GM23338 (cell line): Measurements from ENCODE around the gene SOX2. TPM values are rescaled to one million over a fixed set of nuclear protein-coding genes. Genes with fewer than 3 reads are reported as not detected.

Experiments
- ATAC-seq: fragments of 200-7000 bp; cut with Tn5 transposase; 3 replicates; pipeline ENCODE4 v1.9.1; 2020
- DNase-seq: peaks from one replicate; pipeline ENCODE4 v3.0.0-alpha.2; 2015; ENCODE audit warnings: low spot score
- H2AFZ ChIP-seq: fragments of 200-600 bp; sonication (generic); 2 replicates; pipeline ENCODE4 v1.8.0; 2016; ENCODE audit warnings: antibody characterized with exemption, mild to moderate bottlenecking, moderate library complexity
- H3F3A ChIP-seq: fragments of 200-600 bp; sonication (generic); replicated peaks from 2 replicates; pipeline ENCODE4 v1.8.0; 2017; ENCODE audit warnings: antibody characterized with exemption, mixed run types, low read depth
- H3K27ac ChIP-seq: fragments of 200-600 bp; sonication (generic); 2 replicates; pipeline ENCODE4 v1.6.1; 2016; ENCODE audit warnings: low read depth
- H3K27me3 ChIP-seq: fragments of 200-600 bp; sonication (generic); 2 replicates; pipeline ENCODE4 v1.8.0; 2016; ENCODE audit warnings: mild to moderate bottlenecking, mixed run types, moderate library complexity; ENCODE audit not compliant: insufficient read depth
- H3K36me3 ChIP-seq: fragments of 200-600 bp; sonication (generic); 2 replicates; pipeline ENCODE4 v1.8.0; 2016; ENCODE audit warnings: mild to moderate bottlenecking; ENCODE audit not compliant: insufficient read depth
- H3K4me1 ChIP-seq: fragments of 200-600 bp; sonication (generic); 2 replicates; pipeline ENCODE4 v1.8.0; 2016; ENCODE audit warnings: mild to moderate bottlenecking, moderate library complexity; ENCODE audit not compliant: insufficient read depth
- H3K4me2 ChIP-seq: fragments of 200-600 bp; sonication (generic); 2 replicates; pipeline ENCODE4 v1.7.1; 2017; ENCODE audit warnings: mixed run types
- H3K4me3 ChIP-seq: fragments of 200-600 bp; sonication (generic); 2 replicates; pipeline ENCODE4 v1.6.1; 2016; ENCODE audit warnings: mixed run types
- H3K79me2 ChIP-seq: fragments of 200-600 bp; sonication (generic); replicated peaks from 2 replicates; pipeline ENCODE4 v1.8.0; 2017; ENCODE audit warnings: mild to moderate bottlenecking; ENCODE audit not compliant: insufficient read depth
- H3K9me2 ChIP-seq: fragments of 200-600 bp; sonication (generic); 2 replicates; pipeline ENCODE4 v1.8.0; 2017; ENCODE audit not compliant: insufficient read depth
- H4K20me1 ChIP-seq: fragments of 200-600 bp; sonication (generic); replicated peaks from 2 replicates; pipeline ENCODE4 v1.8.0; 2017; ENCODE audit warnings: mild to moderate bottlenecking; ENCODE audit not compliant: insufficient read depth
- H3K27ac Mint-ChIP-seq: 2 replicates; pipeline ENCODE4 v1.8.0; 2020; ENCODE audit warnings: inconsistent platforms, mild to moderate bottlenecking, moderate library complexity, mixed read lengths
- H3K27me3 Mint-ChIP-seq: 3 replicates; pipeline ENCODE4 v1.8.0; 2022; ENCODE audit warnings: low read depth, mild to moderate bottlenecking, moderate library complexity, mixed read lengths, inconsistent platforms; ENCODE audit not compliant: insufficient read depth, poor library complexity
- H3K36me3 Mint-ChIP-seq: 3 replicates; pipeline ENCODE4 v1.8.0; 2021; ENCODE audit warnings: low read depth, mild to moderate bottlenecking, inconsistent platforms, moderate library complexity, mixed read lengths
- H3K4me1 Mint-ChIP-seq: 3 replicates; pipeline ENCODE4 v1.8.0; 2020; ENCODE audit warnings: mild to moderate bottlenecking, inconsistent platforms, mixed read lengths
- H3K4me3 Mint-ChIP-seq: 3 replicates; pipeline ENCODE4 v1.8.0; 2021; ENCODE audit warnings: moderate library complexity, mild to moderate bottlenecking, inconsistent platforms, mixed read lengths
- H3K9me3 Mint-ChIP-seq: 3 replicates; pipeline ENCODE4 v1.8.0; 2020; ENCODE audit warnings: moderate library complexity, mild to moderate bottlenecking, inconsistent platforms, mixed read lengths
- CREB1 ChIP-seq: fragments of 250-450 bp; sonication (Bioruptor Pico); IDR thresholded peaks from 2 replicates; pipeline ENCODE4 v1.5.0; 2020; ENCODE audit warnings: low read depth, mild to moderate bottlenecking, moderate library complexity
- CTCF ChIP-seq, 2 experiments: fragments of 200-600 bp in 1 of 2; sonication (generic) in 1 of 2; conservative IDR thresholded peaks; 2 replicates each; pipeline versions ENCODE4 v1.5.1 to v1.6.1; 2016 to 2017; ENCODE audit warnings: antibody characterized with exemption in 2 of 2, low read depth in 2 of 2, mild to moderate bottlenecking in 2 of 2, moderate library complexity in 1 of 2
- ETS1 ChIP-seq: IDR thresholded peaks from 2 replicates; pipeline ENCODE4 v1.6.1; 2016; ENCODE audit warnings: antibody characterized with exemption
- EZH2 ChIP-seq: fragments of 200-600 bp; sonication (generic); IDR thresholded peaks from one replicate; pipeline ENCODE4 v1.8.0; 2017; ENCODE audit warnings: antibody characterized with exemption, mild to moderate bottlenecking, low read depth; ENCODE audit not compliant: unreplicated experiment
- EZH2phosphoT487 ChIP-seq: fragments of 200-600 bp; sonication (generic); IDR thresholded peaks from one replicate; pipeline ENCODE4 v1.8.1; 2018; ENCODE audit warnings: antibody characterized with exemption; ENCODE audit not compliant: unreplicated experiment
- JUNB ChIP-seq: IDR thresholded peaks from one replicate; pipeline ENCODE4 v1.6.1; 2016; ENCODE audit warnings: antibody characterized with exemption; ENCODE audit not compliant: unreplicated experiment
- NANOG ChIP-seq: IDR thresholded peaks from 2 replicates; pipeline ENCODE4 v1.6.1; 2016; ENCODE audit warnings: antibody characterized with exemption, borderline replicate concordance
- POLR2AphosphoS5 ChIP-seq: IDR thresholded peaks from 2 replicates; pipeline ENCODE4 v1.6.1; 2016; ENCODE audit warnings: antibody characterized with exemption, low read depth
- REST ChIP-seq: IDR thresholded peaks from one replicate; pipeline ENCODE4 v1.6.1; 2018; ENCODE audit warnings: antibody characterized with exemption; ENCODE audit not compliant: unreplicated experiment
- STAT1 ChIP-seq: IDR thresholded peaks from one replicate; pipeline ENCODE4 v1.6.1; 2016; ENCODE audit warnings: antibody characterized with exemption; ENCODE audit not compliant: unreplicated experiment
- ZNF114 ChIP-seq: fragments of 250-450 bp; sonication (Bioruptor Pico); IDR thresholded peaks from 2 replicates; pipeline ENCODE4 v1.5.0; 2020; ENCODE audit warnings: mild to moderate bottlenecking, moderate library complexity
- ZNF331 ChIP-seq: fragments of 250-450 bp; sonication (Bioruptor Pico); IDR thresholded peaks from 2 replicates; pipeline ENCODE4 v1.5.0; 2020; ENCODE audit warnings: low read depth, mild to moderate bottlenecking, moderate library complexity
- ZNF462 ChIP-seq: fragments of 250-450 bp; sonication (Bioruptor Pico); IDR thresholded peaks from 2 replicates; pipeline ENCODE4 v1.5.0; 2020; ENCODE audit warnings: mild to moderate bottlenecking, moderate library complexity
- polyA plus RNA-seq: library from polyadenylated mRNA; unstranded; fragments of >200 nt; fragmentation: Nextera tagmentation; extraction: Ambion mirVana; gene quantifications from 2 replicates; pipeline ENCODE4 v1.2.1, GENCODE V29; 2016
- total RNA-seq: library from RNA; depleted of rRNA; stranded (reverse); fragments of >200 nt; shearing (Covaris generic); gene quantifications from 2 replicates; pipeline ENCODE4 v1.2.3, GENCODE V29; 2014

Gene SOX2
- total and polyA plus RNA-seq, 2 experiments from 2014 or later = 105 to 228 TPM

GRCh38 chr3:181739628-181740027 is 27.9 kb downstream of the SOX2 start:
- Histone ChIP-seq H2AFZ (no peak overlapping the region), H3K4me3 (no peak overlapping the region), H3K27me3 (peaks cover 14% of the 10 kb centered on the region), H3K36me3 (no peaks in the 10 kb centered on the region), H3K4me1 (peaks cover 37% of the 10 kb centered on the region), H3F3A (0 out of 2 replicates have a peak, but pooled peaks cover 2% of the 10 kb centered on the region), H3K9me2 (no peaks in the 10 kb centered on the region), H3K79me2 (no peaks in the 10 kb centered on the region), H3K4me2 (no peak overlapping the region), H3K27ac (no peak overlapping the region), H4K20me1 (no peaks in the 10 kb centered on the region)
- Mint-ChIP-seq H3K4me3 (no peak overlapping the region), H3K9me3 (no peaks in the 10 kb centered on the region), H3K27ac (no peak overlapping the region), H3K36me3 (no peaks in the 10 kb centered on the region), H3K27me3 (peaks cover 9% of the 10 kb centered on the region), H3K4me1 (peaks cover 44% of the 10 kb centered on the region)
- TF ChIP-seq EZH2phosphoT487 (no peak), REST (no peak), STAT1 (no peak), NANOG (no peak), ETS1 (no peak), CTCF (conservative IDR thresholded peaks at IDR 0.05; ENCODE audit: low read depth in 2 of 2) (no peak), CREB1 (CRISPR knock-in tag) (no peak), EZH2 (no peak), ZNF114 (no peak), ZNF331 (no peak), ZNF462 (CRISPR knock-in tag) (no peak), JUNB (no peak), POLR2AphosphoS5 (no peak)
- DNase-seq (no peak), ATAC-seq (no peak)
